HepG2 (cell line): Measurements from ENCODE around the gene CAPN11. TPM values are rescaled to one million over a fixed set of nuclear protein-coding genes. Genes with fewer than 3 reads are reported as not detected.

ENCODE experiments used
- GTF3A ChIP-seq: sonication (generic); formaldehyde crosslinking; conservative IDR thresholded peaks from 2 replicates; pipeline ENCODE4 v1.4.0; 2020; ENCODE audit warnings: mild to moderate bottlenecking, missing genetic modification reagents
- HOXD1 ChIP-seq: sonication (generic); formaldehyde crosslinking; IDR thresholded peaks from 2 replicates; pipeline ENCODE4 v1.5.0; 2020; ENCODE audit warnings: missing genetic modification reagents
- IKZF1 ChIP-seq: fragments of 450-650 bp; IDR thresholded peaks from 2 replicates; pipeline ENCODE4 v1.7.1; 2016
- KLF16 ChIP-seq, 2 experiments: sonication (generic) in 1 of 2; formaldehyde crosslinking in 1 of 2; IDR thresholded peaks; 2 replicates each; pipeline versions ENCODE4 v1.6.1 to v1.8.0; 2016 to 2023; ENCODE audit warnings: missing genetic modification reagents in 2 of 2, missing compliant biosample characterization in 1 of 2
- NONO ChIP-seq, 2 experiments: fragments of 450-650 bp in 1 of 2; sonication (generic) in 1 of 2; formaldehyde crosslinking in 1 of 2; IDR thresholded peaks in 1 of 2; conservative IDR thresholded peaks in 1 of 2; 2 replicates each; pipeline versions ENCODE4 v1.6.1 to v1.8.0; 2017 to 2022; ENCODE audit warnings: mild to moderate bottlenecking in 1 of 2, missing genetic modification reagents in 1 of 2, moderate library complexity in 1 of 2
- NRL ChIP-seq: sonication (generic); formaldehyde crosslinking; IDR thresholded peaks from 2 replicates; pipeline ENCODE4 v1.5.0; 2020; ENCODE audit warnings: missing genetic modification reagents, mild to moderate bottlenecking, moderate library complexity, borderline replicate concordance
- ZNF329 ChIP-seq: sonication (generic); formaldehyde crosslinking; IDR thresholded peaks from 2 replicates; pipeline ENCODE4 v1.9.0; 2021; ENCODE audit warnings: low read depth, mild to moderate bottlenecking, missing genetic modification reagents
- ZNF547 ChIP-seq: sonication (generic); formaldehyde crosslinking; IDR thresholded peaks from 2 replicates; pipeline ENCODE4 v1.5.1; 2020; ENCODE audit warnings: mild to moderate bottlenecking, missing genetic modification reagents
- ZNF562 ChIP-seq: sonication (generic); formaldehyde crosslinking; IDR thresholded peaks from 2 replicates; pipeline ENCODE4 v1.8.0; 2022; ENCODE audit warnings: missing genetic modification reagents, borderline replicate concordance
- ZNF563 ChIP-seq: sonication (generic); formaldehyde crosslinking; IDR thresholded peaks from 2 replicates; pipeline ENCODE4 v1.8.0; 2022; ENCODE audit warnings: mild to moderate bottlenecking, moderate library complexity, missing genetic modification reagents
- ZNF782 ChIP-seq: sonication (generic); formaldehyde crosslinking; IDR thresholded peaks from 2 replicates; pipeline ENCODE4 v1.4.0; 2020; ENCODE audit warnings: missing genetic modification reagents, mild to moderate bottlenecking, borderline replicate concordance
- polyA plus RNA-seq, 8 experiments: library from polyadenylated mRNA; depleted of rRNA in 3 of 8; stranded (reverse) in 7 of 8; unstranded in 1 of 8; fragments of >200 nt; fragmentation: Illumina TruSeq in 4 of 8; extraction: Trizol in 4 of 8; gene quantifications; 2 replicates each; pipeline versions ENCODE4 v1.2.1 to v1.2.3, GENCODE V29; 2011 to 2016; ENCODE audit warnings: low read depth in 4 of 8, missing spikeins in 1 of 8, mixed read lengths in 1 of 8; ENCODE audit not compliant: insufficient read depth in 1 of 8
- total RNA-seq, 5 experiments: library from RNA; depleted of rRNA; stranded (reverse); fragments of >200 nt; fragmentation: Illumina TruSeq; extraction: Trizol; gene quantifications; 2 replicates each; pipeline ENCODE4 v1.2.3, GENCODE V29; 2016; ENCODE audit warnings: low read depth in 1 of 5
- TF ChIP-seq, protein P1 (sequence below): sonication (generic); formaldehyde crosslinking; IDR thresholded peaks from 2 replicates; pipeline ENCODE4 v1.4.0; 2020; ENCODE audit warnings: mild to moderate bottlenecking, missing genetic modification reagents
- TF ChIP-seq, protein P2 (sequence below): sonication (generic); formaldehyde crosslinking; IDR thresholded peaks from 2 replicates; pipeline ENCODE4 v1.4.0; 2020; ENCODE audit warnings: missing genetic modification reagents
- TF ChIP-seq, protein P3 (sequence below): sonication (generic); formaldehyde crosslinking; IDR thresholded peaks from 2 replicates; pipeline ENCODE4 v1.4.0; 2020; ENCODE audit warnings: missing genetic modification reagents
- TF ChIP-seq, protein P4 (sequence below): IDR thresholded peaks from 2 replicates; pipeline ENCODE4 v1.6.1; 2016; ENCODE audit warnings: missing compliant biosample characterization, missing genetic modification reagents, borderline replicate concordance
- TF ChIP-seq, protein P5 (sequence below): sonication (generic); formaldehyde crosslinking; IDR thresholded peaks from 2 replicates; pipeline ENCODE4 v1.5.1; 2020; ENCODE audit warnings: missing genetic modification reagents, mild to moderate bottlenecking, borderline replicate concordance
- TF ChIP-seq, protein P6 (sequence below), 2 experiments: sonication (generic) in 1 of 2; formaldehyde crosslinking in 1 of 2; IDR thresholded peaks; 2 replicates each; pipeline versions ENCODE4 v1.5.1 to v1.6.1; 2011 to 2020; ENCODE audit warnings: borderline replicate concordance in 1 of 2, low read depth in 1 of 2, low read length in 1 of 2, mild to moderate bottlenecking in 1 of 2, missing genetic modification reagents in 1 of 2, moderate library complexity in 1 of 2

Gene CAPN11
- total and polyA plus RNA-seq, 2 of the 13 experiments (the other 11 are each of a cell fraction or from before 2014, with no cell fraction given), result 0.07 to 0.11 TPM

DNA sequence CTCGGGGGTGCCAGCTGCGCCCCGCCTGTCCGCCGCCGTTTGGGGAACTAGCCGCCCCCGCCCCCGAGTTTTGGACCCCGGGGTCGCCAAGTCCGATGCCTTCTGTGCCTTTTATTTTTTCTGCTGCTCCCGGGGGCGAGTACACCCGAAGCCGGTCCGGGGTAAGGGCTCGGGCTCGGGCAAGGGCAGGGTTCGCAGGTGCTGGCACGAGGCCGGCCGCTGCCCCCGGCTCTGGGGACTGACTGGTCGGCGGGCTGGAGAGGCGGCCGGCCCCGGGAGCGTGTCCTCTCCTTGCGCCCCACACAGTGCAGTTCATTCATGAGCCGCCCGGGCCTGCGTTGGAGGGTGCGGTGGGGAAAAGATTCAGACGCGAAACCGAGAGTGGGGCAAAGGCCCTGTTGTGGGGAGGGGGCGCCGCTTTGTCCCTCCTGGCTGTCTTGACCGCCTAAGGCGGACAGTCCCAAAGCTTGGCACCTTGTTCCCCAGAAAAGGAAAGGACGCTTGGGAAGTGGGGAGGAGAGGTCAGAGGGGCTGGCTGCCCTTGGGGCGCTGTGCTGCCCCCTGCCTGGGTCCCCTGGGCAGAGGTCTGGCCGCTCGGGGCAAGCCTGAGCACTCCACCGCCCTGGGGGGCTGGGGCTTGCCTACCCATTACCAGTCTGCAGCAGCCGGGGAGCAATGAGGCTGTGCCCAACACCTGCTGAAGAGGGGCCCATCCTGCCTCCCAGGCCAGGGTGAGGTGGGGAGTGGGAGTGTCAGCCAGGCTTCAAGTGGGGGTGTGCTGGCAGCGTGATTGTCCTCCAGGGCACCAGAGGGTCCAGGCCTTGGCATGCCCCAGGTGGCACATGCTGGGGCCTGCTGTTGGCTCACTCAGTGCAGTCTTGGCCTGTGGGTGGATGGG, 30.4 kb upstream of the CAPN11 start (continued):
- TF ChIP-seq, protein P1, sequence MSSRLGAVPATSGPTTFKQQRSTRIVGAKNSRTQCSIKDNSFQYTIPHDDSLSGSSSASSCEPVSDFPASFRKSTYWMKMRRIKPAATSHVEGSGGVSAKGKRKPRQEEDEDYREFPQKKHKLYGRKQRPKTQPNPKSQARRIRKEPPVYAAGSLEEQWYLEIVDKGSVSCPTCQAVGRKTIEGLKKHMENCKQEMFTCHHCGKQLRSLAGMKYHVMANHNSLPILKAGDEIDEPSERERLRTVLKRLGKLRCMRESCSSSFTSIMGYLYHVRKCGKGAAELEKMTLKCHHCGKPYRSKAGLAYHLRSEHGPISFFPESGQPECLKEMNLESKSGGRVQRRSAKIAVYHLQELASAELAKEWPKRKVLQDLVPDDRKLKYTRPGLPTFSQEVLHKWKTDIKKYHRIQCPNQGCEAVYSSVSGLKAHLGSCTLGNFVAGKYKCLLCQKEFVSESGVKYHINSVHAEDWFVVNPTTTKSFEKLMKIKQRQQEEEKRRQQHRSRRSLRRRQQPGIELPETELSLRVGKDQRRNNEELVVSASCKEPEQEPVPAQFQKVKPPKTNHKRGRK (CRISPR knock-in tag), result no peak
- TF ChIP-seq, protein P2, sequence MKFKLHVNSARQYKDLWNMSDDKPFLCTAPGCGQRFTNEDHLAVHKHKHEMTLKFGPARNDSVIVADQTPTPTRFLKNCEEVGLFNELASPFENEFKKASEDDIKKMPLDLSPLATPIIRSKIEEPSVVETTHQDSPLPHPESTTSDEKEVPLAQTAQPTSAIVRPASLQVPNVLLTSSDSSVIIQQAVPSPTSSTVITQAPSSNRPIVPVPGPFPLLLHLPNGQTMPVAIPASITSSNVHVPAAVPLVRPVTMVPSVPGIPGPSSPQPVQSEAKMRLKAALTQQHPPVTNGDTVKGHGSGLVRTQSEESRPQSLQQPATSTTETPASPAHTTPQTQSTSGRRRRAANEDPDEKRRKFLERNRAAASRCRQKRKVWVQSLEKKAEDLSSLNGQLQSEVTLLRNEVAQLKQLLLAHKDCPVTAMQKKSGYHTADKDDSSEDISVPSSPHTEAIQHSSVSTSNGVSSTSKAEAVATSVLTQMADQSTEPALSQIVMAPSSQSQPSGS (CRISPR knock-in tag), result no peak
- no peak for TF ChIP-seq ZNF562
- TF ChIP-seq HOXD1, result peak; percentile 54; the same call in 1 of the 2 replicates
- TF ChIP-seq KLF16 (CRISPR knock-in tag; IDR thresholded peaks at IDR 0.05), result no peak
- no peak for TF ChIP-seq GTF3A (CRISPR knock-in tag)
- peak; percentile 85 for TF ChIP-seq ZNF547
- TF ChIP-seq ZNF329 (CRISPR knock-in tag), result no peak
- peak; percentile 25; the same call in 1 of the 2 replicates for TF ChIP-seq ZNF782 (CRISPR knock-in tag)
- no peak for TF ChIP-seq IKZF1
- TF ChIP-seq, protein P3, sequence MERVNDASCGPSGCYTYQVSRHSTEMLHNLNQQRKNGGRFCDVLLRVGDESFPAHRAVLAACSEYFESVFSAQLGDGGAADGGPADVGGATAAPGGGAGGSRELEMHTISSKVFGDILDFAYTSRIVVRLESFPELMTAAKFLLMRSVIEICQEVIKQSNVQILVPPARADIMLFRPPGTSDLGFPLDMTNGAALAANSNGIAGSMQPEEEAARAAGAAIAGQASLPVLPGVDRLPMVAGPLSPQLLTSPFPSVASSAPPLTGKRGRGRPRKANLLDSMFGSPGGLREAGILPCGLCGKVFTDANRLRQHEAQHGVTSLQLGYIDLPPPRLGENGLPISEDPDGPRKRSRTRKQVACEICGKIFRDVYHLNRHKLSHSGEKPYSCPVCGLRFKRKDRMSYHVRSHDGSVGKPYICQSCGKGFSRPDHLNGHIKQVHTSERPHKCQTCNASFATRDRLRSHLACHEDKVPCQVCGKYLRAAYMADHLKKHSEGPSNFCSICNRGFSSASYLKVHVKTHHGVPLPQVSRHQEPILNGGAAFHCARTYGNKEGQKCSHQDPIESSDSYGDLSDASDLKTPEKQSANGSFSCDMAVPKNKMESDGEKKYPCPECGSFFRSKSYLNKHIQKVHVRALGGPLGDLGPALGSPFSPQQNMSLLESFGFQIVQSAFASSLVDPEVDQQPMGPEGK (CRISPR knock-in tag), result peak; percentile 41
- peak; percentile 87; the same call in 1 of the 2 replicates for TF ChIP-seq NRL
- peak; percentile 72; the same call in 1 of the 2 replicates for TF ChIP-seq ZNF563 (CRISPR knock-in tag)
- TF ChIP-seq, protein P4, sequence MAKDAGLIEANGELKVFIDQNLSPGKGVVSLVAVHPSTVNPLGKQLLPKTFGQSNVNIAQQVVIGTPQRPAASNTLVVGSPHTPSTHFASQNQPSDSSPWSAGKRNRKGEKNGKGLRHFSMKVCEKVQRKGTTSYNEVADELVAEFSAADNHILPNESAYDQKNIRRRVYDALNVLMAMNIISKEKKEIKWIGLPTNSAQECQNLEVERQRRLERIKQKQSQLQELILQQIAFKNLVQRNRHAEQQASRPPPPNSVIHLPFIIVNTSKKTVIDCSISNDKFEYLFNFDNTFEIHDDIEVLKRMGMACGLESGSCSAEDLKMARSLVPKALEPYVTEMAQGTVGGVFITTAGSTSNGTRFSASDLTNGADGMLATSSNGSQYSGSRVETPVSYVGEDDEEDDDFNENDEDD, result no peak
- TF ChIP-seq, protein P5, sequence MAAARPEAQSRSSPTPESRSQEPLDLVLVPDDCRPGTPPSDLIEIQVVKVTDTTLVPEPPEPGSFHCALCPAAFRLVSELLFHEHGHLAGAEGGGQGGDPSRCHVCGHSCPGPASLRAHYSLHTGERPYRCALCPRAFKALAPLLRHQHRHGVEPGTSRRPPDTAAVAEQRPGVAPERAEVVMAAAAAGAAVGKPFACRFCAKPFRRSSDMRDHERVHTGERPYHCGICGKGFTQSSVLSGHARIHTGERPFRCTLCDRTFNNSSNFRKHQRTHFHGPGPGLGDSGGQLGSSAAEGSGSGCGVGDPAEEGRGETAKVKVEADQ (CRISPR knock-in tag), result no peak; the same call in 1 of the 2 replicates
- no peak for TF ChIP-seq NONO (IDR thresholded peaks at IDR 0.05)
- peak; percentile 23; the same call in 1 of the 2 replicates for TF ChIP-seq NONO (CRISPR knock-in tag; conservative IDR thresholded peaks at IDR 0.05)
- TF ChIP-seq, protein P6, sequence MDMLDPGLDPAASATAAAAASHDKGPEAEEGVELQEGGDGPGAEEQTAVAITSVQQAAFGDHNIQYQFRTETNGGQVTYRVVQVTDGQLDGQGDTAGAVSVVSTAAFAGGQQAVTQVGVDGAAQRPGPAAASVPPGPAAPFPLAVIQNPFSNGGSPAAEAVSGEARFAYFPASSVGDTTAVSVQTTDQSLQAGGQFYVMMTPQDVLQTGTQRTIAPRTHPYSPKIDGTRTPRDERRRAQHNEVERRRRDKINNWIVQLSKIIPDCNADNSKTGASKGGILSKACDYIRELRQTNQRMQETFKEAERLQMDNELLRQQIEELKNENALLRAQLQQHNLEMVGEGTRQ (IDR thresholded peaks at IDR 0.05; ENCODE audit: low read depth, low read length), result no peak
- TF ChIP-seq, protein P6 (CRISPR knock-in tag; IDR thresholded peaks at IDR 0.05; ENCODE audit: borderline replicate concordance), result no peak
